GM18909 (cell line): Measurements from ENCODE around the gene AGMO.

Experiments used
- ATAC-seq: cut with Tn5 transposase; IDR thresholded peaks from one replicate; pipeline ENCODE4 v1.9.1; 2021; ENCODE audit warnings: mild to moderate bottlenecking; ENCODE audit not compliant: unreplicated experiment, poor library complexity

Gene AGMO

GRCh38 chr7:15403751-15404150 is 158.1 kb downstream of the AGMO start:
- no peak for ATAC-seq

DNA sequence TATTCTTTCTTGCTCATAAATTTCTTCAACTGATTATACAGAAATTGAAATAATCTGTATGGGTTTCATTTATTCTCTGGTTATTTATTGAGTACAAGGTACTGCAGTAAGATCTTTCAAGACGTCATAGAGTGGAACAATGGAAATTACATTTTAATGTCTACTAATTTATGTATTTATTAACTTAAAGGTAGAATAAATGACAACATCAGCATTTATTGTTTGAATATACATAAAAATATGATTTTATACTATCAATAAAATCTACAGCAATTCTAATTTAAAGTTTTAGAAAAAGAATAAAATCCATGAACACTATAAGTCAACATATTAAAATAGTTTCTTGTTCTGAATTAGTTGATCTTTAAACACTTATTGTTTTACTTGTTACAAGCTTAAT is 158.5 kb downstream of the AGMO start:
- ATAC-seq: no peak

DNA sequence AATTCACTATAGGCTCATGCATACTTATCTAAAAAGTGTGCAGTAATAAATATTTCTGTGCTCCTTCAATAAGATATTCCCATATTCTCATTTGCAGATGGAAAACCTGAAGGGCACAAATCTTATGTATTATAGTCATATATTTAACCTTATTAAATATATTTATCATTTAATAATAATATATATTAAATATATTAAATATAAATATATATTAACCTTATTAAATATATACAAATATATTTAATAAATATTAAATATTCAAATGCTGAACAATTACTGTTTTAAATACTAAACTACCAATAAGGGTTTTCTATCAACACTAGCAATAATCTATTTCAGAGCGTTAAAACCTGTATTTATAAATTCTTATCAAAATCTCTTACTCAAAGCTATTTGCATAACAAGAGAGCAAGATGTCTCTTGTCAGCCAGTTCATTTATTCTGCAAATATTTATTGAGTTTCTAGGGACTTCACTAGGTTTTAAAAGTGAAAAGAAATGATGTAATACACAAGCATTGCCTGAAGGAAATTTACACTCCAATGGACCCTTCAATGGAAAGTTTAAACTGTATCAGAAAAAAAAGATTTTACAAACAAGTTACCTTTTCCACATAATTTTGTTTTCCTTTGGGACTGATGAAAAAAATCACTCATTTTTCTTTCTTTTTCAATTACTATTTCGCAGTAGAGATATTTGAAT is 159.2 kb downstream of the AGMO start:
- ATAC-seq: no peak

- no peak for ATAC-seq
These were observed 161.4 kb downstream of the AGMO start for GRCh38 chr7:15400440-15400839.

- no peak for ATAC-seq
These were observed 162.4 kb downstream of the AGMO start for GRCh38 chr7:15399441-15399840.

GRCh38 chr7:15397922-15398760 is 163.7 kb downstream of the AGMO start:
- no peak for ATAC-seq

DNA sequence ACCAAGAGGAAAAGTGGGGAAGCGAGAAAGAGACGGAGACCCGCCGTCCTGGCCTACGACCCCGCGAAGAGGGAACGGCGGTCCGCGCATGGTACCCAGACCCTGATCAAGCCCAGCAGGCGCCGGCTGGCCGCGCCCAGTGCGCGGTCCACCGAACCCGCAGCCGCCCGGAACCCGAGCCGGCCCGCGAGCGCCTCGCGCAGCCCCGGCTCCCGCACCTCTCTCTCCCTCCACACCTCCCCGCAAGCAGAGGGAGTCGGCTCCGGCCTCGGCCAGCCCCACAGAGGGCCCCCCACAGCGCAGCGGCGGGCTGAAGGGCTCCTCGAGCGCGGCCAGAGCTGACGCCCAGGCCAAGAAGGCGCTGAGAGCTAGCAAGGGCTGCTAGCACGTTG is 164.7 kb downstream of the AGMO start:
- no peak for ATAC-seq

DNA sequence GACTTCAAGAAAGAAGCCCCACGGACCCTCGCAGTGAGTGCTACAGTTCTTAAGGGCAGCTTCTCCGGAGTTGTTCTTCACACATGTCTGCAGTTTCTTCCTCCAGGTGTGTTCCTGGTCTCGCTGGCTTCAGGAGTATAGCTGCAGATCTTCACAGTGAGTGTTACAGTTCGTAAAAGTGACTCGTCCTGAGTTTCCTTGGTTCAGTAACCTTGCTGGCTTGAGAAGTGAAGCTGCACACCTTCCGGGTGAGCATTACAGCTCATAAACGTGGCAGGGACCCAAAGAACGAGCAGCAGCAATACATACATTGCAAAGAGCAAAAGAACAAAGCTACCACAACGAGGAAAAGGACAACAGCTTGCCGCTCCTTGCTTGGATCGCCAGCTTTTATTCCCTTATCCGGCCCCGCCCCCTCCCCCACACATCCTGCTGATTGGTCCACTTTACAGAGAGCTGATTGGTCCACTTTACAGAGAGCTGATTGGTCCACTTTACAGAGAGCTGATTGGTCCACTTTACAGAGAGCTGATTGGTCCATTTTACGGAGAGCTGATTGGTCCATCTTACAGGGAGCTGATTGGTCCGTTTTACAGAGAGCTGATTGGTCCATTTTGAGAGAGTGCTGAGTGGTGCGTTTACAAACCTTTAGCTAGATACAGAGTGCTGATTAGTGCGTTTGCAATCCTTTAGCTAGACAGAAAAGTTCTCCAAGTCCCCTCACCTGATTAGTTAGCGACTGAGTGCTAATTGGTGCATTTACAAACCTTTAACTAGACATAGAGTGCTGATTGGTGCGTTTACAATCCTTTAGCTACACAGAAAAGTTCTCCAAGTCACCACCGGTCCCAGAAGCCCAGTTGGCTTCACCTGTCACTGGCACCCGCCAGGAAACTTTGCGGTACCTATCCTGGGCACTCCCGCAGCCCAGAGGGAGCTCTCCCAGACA is 165.3 kb downstream of the AGMO start:
- no peak for ATAC-seq

GRCh38 chr7:15389073-15389472 is 172.7 kb downstream of the AGMO start:
- ATAC-seq: no peak

DNA sequence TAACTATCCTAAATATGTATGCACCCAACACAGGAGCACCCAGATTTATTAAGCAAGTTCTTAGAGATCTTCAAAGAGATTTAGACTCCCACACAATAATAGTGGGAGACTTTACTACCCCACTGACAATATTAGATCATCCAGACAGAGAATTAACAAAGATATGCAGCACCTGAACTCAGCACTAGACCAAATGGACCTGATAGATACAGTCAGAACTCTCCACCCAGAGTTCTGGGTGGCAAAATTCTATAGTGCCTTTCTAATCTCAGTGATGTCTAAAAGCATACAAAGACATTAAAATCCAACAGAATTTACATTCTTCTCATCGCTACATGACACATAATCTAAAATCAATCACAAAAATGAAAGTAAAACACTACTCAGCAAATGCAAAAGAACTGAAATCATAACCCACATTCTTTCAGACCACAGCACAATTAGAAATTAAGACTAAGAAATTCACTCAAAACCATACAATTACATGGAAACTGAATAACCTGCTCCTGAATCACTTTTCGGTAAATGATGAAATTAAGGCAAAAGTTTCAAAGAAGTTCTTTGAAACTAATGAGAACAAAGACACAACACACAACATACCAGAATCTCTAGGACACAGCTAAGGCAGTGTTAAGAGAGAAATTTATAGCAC is 183.2 kb downstream of the AGMO start:
- ATAC-seq: no peak

GRCh38 chr7:15376600-15376999 is 185.2 kb downstream of the AGMO start:
- no peak for ATAC-seq

DNA sequence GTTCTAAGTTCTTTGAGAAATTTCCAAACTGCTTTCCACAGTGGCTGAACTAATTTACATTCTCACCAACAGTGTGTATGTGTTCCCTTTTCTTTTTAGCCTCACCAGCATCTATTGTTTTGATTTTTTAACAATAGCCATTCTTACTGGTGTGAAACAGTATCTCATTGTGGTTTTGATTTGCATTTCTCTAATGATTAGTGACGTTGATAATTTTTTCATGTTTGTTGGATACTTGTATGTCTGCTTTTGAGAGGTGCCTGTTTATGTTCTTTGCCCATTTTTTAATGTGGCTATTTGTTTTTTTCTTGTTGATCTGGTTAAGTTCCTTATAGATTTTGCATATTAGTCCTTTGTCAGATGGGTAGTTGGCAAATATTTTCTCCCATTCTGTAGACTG is 191.4 kb downstream of the AGMO start:
- ATAC-seq: no peak

DNA sequence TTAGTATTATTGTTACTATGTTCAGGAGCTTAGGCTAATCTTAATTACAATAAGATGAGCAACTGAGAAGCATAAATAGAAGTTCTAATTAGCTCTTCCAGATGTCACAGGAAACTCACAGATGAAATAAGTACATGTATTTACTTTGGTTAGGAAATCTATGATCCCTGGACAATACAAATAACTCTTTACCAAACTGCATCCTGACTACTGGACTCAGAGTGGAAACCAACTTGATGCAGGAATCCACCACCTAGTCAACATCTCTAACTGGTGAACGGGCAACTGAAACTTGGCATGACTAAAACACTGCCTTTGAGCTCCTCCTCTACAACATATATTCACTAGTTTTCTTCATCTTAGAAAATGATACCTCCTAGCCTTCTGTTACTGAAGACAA is 193.2 kb downstream of the AGMO start:
- ATAC-seq: no peak

GRCh38 chr7:15367897-15368296 is 193.9 kb downstream of the AGMO start:
- no peak for ATAC-seq

DNA sequence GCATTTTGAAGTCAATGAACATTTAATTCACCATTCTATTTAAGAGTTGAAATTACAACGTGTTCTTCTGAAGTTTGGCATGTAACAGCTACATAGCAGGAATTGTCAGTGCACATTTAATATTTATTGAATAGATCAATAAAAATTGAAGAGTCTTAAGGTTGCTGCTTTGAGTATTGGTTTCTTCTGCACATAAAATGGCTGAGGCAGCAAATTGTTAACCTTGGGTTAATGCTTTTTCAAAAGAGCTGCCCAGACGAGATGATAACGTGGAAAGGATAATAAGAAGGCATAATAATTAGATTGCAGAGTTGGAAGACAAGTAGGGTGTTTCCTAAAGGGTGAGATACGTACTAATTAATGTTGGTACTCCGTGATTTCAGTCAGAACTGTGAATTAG is 203.7 kb downstream of the AGMO start:
- ATAC-seq: no peak

DNA sequence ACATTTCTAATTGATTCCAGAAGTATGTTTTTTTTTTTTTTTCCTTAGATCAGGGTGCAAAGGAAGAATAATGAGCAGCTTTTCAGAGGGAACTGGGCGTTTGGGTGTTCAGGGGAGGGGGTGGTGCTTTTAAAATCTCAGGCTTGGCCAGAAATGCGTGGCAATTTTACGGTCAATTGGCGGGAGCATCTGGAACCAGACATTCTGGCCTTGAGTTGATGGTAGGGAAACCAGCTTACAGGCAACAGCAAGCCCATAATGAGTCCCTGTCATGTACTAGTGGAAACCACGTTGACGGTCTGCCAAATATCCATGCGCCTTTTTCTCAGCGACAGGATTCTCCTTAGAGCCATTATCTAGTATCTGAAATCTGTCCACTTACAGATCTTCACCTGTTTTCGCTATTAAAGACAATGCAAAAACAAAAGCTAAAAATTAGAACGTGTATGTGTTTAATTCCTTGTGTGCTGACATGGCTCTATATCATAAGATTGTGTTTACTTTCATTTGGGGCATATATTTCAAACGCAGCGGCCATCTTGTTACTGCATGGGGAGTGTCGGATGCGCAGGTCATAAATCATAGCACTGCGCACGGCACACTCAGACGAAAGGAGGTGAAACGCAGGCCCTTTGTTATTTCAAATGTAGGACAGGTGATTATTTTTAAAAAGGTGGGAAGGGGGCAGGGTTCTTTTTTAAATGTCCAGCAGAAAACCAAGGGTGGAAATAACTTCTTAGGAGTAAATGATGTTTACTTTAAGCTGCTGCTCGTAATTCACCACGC is 209.2 kb downstream of the AGMO start:
- ATAC-seq: no peak

GRCh38 chr7:15345216-15345615 is 216.6 kb downstream of the AGMO start:
- ATAC-seq: no peak

- no peak for ATAC-seq
These were observed 220.0 kb downstream of the AGMO start for GRCh38 chr7:15341817-15342216.

- ATAC-seq: no peak
These were observed 225.7 kb downstream of the AGMO start for GRCh38 chr7:15336146-15336545.

DNA sequence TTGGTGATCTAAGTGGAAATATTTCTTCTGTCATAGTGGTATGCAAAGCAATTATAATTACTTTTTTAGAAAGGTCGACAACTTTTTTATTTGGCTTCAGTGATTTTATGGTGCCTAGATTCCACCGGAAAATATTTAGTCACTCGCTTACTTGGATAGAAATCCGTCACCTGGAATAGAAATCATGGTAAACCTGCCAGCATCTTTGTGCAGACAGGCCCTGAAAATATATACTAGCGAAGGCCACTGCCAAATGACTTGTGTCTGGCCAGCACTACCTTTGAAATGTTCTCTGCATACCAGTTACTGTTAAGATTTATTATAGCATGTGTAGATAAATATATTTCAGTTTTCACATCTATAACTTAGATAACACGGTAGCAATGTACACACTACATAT is 226.4 kb downstream of the AGMO start:
- ATAC-seq: no peak
